NCI-H82 (cell line): ENCODE measurements around the gene TDRD3.
"Not testable (repeated sequence)": the region's sequence is repeated elsewhere in the genome, so short reads cannot be mapped to it uniquely, and the experiment has no call there.

ENCODE experiments used
- DNase-seq: peaks from one replicate; lab custom pipeline; 2025; lab: John Stamatoyannopoulos, UW

TDRD3 gene

DNA sequence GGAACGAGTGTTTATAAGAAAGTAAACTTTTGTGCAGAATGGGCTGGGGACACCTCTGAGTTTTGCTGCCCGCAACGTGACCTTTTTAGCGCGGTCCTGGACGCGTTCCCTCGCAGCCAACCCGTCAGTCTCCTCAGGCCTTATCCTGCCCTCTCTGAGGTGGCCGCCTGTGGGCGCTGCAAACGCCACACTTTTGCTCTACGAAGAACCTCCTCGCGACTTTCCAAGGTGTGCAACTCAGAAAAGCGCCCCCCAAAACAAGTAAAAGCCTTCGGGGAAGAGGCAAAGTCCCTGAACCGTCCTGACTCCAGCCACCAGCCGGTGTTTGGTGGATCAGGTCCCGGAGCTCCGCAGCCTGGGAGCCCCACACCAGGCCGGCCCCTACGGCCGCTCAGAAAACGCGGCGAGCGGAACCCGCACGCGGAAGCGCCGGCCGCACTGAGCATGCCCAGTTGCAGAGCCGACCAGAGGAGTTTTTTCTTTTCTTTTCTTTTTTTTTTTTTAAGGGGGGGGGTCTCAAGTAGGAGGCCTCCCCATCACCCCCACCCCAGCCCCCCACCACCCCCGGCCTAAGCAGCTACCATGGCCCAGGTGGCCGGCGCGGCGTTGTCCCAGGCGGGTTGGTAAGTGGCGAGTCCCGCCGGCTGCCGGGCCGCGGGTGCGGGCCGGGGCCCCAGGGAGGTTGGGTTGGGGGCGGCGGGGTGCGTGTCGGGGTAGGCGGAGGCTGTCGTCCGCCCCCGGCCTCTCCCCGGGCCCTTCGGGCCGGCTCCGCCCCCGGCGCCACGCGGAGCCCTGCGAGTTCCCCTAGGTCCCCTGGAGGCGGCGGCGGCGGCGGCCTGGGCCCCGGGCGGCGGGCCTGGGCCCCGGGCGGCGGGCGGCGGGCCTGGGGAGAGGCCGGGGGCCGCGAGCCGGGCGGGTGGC is at the start of gene TDRD3:
Gene TDRD3 (plus strand): TSS at position 438 of the 921 bp plus-strand sequence. CDS start 145 bp downstream, at position 583.
- peak; percentile 95 for DNase-seq

DNA sequence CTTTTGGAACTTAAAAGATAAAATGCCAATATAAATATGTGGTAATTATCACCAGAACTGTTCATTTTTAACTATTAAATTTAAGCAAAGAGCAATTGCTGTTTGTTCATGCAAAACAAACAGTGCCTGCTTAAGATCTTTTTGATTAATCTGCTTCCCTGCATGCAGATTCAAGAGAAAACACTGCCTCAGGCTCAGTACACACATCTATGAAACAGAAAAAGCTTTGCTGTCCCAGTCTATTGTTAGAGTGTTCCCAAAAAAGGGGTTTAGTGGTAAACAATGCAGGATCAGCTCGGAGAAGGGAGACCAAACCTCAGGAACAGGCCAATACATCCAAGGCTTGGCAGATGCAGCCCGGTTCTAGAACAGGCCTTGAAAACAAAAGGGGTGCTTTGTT is 49.3 kb upstream of the TDRD3 start:
- no peak for DNase-seq

DNA sequence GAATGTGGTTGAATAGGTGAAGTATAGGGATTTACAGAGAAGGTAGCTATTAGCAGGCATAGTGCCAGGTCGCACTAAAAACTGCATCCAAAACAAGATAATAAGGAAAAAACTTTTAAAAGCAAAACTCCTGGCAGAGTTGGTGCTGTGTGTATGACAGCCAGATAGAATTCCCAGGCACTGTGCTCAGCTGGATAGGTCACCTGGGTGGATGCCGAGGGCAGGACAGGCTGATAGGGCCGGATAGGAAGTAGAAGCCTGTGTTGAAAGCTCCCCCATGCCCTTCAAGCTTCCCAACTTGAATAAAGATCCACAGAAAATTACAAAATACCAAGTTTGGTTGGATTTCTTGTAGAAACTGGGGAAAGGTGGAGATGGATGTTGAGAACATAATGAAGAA is 48.9 kb upstream of the TDRD3 start:
- DNase-seq, result no peak

DNA sequence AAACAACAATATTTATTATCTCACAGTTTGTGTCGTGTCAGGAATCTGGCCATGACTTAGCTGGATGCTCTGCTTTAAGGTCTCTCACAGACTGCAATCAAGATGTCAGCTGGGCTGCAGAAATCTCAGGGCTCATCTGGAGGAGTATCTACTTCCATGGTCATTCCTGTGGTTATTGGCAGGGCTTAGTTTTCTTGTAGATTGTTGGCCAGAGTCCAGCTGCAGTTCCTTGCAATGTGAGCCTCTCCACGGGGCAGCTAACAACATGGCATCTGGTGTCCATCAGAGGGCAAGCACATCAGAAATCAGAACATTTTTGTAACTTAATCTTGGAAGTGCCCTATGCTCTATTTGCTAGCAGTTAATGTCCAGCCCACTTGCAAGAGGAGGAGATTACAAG is 45.7 kb upstream of the TDRD3 start:
- peak; percentile 18 for DNase-seq

DNA sequence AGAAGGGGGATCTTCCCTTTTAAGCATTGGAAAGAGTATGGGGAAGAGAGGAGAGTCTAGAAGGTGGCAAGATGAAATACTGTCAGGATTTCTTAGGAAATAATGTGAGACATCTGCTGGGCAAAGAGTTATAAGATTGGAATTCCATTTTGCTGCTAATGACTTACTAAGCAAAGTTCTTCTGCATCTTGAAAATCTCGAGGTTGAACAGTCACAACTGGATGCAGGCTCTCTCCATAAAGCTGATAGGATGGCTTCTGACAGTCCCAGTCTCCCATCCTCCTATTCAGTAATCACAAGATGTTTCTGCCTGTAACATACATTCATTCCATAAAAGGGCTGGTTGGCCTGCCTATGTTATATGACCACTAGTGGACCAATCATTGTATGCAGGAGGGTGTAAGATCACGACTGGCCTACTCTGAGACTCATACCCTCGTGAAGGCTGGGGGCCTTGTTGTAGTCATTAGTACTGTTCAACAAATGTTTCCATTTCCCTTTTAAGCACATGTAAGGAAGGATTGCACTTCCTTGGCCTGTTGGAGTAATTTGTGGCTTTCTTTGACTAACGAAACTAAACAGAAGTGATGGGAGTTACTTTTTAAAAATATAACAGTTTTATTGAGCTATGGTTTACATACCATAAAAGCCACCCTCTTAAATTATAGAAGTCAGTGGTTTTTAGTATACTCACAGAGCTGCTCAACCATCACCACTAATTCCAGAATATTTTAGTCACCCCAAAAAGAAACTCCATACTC is 45.0 kb upstream of the TDRD3 start:
- no peak for DNase-seq

DNA sequence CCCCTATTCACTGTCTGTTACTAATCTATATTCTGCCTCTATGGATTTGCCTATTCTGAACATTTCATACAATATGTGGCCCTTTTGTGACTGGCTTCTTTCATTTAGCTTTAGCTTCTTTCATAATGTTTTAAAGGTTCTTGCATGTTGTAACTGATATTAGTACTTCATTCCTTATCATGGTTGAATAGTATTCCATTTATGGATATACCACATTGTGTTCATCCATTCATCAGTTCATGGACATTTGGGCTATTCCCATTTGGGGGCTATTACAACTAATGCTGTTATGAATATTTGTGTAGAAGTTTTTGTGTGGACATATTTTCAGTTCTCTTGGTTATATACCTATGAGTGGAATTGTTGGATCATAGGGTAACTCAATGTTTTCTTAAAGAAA is 44.4 kb upstream of the TDRD3 start:
- DNase-seq, result no peak

DNA sequence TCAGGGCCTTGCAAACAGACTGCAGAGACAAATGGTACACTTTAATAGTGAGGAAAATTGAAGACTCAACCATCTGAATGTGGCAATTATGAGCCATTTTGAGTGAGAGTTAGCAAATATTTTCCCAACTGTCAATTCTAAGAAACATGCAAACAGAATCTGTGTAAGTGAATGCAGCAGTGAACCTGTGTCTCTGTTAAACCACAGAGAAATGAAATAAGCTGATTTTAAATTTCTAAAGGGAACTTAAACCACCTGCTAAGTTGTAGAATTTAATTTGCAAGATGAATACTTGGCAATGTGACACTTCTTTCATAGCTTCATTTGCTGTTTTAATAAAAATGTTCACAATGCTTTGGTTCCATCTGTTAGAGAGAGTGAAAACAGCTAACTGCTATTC is 42.0 kb upstream of the TDRD3 start:
- no peak for DNase-seq

DNA sequence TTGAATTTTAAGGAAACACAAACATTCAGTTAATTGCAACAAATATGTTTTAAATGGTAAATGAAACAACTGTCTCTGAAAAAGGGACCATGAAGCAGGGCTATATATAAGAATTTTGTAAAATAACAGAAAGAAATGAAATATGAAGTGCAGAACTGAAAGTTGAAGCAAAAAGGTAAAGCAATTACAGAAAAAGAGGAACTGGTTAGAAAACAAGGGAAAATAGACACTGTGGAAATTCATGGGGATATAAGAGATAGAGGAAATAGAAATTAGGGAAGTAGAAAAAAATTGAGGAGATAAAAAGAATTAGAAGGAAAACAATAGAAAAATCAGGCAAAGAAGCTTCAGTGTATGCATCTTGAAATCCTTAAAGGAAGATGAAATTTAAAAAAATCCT is 40.0 kb upstream of the TDRD3 start:
- DNase-seq, result no peak

DNA sequence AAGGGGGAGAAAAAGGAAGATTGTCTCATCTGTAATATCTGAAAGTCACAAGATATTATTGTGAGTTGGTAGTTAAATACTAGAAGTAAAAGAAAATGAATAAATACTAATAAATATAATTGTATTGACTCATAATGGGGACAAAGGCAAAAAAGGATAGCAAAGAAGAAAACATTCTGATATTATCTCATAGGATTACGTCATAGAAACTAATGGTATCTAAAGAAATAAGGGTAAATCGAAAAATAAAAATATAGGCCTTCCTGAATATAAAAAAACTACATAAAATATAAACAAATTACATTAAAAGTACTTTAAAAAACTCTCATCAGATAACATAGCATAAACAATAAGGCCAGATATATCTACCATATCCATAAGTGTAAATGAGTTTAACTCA is 38.6 kb upstream of the TDRD3 start:
- no peak for DNase-seq

DNA sequence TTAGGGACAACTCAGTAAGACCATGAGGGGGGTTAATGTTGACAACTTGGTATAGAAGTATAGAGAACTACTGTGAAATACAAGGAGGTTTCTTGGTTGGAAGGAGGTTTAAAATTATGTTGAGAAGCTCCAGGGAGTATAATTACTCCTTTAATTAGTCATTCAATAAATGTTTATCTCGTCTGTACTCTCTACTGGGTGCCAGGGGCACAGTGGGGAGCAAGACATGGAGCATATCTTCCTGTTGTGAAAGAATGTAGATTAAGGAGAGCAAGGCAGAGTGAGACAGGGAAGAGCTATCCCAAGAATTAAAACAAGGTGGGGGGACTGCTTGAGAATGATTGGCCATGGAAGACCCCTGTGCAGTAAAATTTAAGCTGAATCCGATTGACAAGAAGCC is 33.7 kb upstream of the TDRD3 start:
- no peak for DNase-seq

DNA sequence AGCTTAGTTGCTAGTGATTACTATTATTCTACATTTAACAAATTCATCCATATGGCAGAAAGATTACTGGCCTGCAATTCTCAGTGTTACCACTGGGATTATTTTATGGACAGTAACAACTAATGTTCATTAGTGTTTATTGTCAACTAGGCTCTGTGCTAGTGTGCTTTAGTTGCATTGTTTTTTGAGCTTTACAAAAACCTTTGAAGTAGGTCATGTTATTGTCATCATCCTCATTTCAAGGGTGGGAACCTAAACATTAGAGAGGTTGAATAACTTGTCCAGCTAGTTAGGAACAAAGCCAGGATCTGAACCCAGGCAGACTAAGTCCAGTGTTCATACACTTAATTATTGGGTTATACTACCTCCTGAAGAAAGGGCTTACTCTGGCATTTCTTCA is 27.8 kb upstream of the TDRD3 start:
- DNase-seq, result peak; percentile 58

DNA sequence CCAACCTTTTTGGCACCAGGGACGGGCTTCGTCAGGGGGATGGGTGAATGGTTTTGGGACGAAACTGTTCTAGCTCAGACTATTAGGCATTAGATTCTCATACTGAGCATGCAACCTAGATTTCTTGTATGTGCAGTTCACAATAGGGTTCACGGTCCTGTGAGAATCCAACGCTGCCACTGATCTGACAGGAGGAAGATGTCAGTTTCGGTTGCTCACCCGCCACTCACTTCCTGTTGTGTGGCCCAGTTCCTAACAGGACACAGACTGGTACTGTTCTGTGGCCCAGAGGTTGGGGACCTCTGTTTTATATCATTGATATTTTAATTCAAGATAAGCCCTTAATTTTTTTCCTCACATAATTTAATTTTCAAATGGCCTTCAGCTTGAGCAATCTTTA is 26.7 kb upstream of the TDRD3 start:
- no peak for DNase-seq

DNA sequence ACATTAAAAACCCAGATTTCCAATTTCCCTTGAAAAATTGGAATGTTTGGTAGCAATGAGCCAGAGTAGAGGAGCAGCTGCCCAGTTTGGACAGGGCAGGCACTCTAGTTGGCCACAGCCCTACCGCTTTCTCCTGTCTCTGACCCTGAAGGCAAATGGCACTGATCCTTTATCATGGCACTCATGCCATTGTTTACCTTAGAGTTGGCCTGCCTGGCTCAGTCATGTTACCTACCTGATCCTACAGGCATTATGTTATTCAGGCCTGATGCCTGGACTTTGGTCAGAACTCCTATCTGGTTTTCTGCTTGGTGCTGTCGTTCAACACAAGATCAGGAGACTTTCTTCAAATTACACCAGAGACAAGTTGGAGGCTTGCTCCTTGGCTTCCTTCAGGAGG is 24.9 kb upstream of the TDRD3 start:
- no peak for DNase-seq

DNA sequence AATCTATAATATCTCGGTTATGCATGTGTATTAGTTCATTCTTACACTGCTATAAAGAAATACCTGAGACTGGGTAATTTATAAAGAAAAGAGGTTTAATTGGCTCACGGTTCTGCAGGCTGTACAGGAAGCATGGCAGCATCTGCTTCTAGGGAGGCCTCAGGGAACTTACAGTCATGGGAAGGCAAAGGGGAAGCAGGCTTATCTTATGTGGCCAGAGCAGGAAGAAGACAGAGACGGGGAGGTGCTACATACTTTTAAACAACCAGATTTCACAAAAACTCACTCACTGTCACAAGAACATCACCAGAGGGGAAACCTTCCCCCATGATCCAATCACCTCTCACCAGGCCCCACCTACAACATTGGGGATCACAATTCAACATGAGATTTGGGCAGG is 17.7 kb upstream of the TDRD3 start:
- not testable (repeated sequence) for DNase-seq

DNA sequence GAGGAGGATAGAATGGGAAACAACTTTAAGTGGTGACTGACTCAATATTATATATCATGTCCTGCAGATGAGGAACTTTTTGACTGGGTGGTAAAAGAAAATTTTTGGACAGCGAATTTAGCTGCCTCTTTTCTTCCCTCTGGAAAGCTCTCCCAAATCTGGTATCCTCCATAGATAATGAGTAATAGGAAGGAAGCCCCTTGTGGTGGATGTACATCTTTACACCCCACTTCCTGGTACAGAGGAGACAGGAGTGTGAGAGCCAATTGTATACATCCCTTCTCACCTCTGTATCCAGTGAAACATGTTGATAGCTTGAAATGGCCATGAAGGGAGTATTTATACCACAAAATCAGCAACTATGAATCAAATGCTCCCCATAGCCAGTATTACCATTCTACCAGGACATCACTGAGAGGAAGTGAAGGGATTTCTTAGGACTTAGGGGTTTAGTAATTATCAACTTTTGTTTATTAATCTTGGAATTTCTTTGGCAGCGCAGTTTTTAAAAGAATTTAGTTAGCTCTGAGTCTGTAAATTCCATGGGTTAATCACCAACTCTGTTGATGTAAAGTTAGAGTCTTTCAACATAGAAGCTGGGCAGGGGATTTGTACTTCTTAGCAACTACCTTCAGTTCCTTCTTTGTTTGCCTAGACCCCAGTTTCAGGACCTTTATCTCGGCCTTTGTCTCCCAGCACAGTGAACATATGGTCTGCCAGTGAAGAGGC is 17.0 kb upstream of the TDRD3 start:
- DNase-seq, result peak; percentile 77

DNA sequence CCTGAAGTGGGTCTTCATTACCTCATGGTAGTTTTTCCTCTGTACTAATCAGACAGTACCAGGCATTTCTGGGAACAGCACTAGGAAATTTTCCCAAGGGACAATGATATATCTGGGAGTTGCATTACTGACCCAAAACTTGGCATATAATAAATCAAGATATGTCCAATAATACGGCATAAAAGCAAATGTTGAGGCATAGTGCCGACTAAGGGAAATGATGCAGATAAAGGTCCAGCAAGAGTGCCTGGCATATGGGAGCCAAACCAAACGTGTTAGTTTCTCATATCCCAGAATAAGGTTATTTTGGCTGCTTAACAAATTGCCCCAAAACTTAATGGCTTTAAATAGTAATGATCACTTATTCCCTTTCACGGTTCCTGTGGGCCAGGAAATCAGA is 12.1 kb upstream of the TDRD3 start:
- DNase-seq, result no peak

DNA sequence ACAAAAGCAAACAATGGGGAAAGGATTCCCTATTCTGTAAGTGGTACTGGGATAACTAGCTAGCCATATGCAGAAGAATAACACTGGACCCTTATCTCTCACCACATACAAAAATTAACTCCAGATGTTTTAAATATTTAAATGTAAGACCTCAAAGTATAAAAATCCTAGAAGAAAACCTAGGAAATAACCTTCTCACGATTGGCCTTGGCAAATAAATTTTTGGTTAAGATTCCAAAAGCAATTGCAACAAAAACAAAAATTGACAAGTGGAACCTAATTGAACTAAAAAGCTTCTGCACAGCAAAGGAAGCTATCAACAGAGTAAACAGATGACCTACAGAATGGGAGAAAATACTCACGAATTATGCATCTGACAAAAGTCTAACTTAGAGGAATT is 10.8 kb upstream of the TDRD3 start:
- no peak for DNase-seq

DNA sequence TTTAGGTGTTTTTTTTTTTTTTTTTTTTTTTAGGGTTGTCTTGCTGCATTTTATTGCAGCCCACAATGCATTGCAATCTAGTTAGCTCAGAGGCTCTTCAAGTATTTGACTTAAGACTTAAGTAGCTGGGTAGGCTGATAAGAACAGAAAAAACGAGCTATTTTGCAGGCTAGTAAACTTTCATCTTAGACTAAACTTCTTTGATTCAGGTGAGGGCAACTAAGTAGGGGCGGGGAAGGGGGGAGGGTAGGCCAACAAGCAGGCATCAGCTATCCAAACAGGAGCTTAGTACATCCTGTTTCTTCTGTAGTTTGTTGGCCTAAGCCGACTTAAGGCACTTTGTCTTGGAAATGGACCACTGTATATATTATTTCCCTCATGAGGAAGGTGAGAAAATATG is 4.9 kb upstream of the TDRD3 start:
- DNase-seq, result peak; percentile 21

DNA sequence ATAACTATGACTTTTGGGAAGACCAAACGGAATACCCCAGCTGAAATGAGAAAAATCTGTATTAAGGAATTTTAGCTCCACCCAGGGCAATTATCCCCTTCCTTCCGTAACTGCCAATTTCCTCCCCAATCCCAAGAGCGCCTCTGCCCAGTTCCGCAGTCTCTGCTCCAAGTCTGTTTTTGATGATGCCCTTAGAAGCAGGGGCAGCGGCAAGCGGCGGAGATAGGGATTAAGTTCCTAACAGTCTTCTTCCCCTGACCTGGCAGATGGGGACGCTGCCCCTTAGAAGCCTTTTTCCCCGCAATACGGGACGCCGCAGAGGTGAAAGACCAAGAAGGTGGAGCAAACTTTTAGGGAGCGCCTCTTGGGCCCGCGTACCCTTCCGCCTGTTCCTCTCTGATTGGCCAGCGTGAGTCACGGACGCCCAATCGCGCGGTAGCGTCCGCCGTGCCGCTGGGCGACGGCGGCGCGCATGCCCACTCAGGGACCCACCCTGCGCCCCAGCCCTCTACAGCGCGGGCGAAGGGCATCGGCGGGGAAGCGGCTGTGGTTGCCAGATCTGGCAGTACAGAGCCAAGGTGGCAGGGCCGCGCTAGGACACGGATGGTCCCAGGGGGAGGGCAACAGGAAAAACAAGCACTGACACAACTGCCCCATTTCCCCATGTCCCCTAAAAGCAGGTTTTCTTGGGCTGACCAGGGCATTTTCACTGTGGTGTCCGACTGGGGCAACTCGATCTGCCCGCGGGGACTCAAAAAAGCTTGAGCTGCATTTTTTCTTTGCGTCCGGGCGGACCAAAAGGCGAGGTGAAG is 843 bp upstream of the TDRD3 start:
- DNase-seq, result peak; percentile 99

DNA sequence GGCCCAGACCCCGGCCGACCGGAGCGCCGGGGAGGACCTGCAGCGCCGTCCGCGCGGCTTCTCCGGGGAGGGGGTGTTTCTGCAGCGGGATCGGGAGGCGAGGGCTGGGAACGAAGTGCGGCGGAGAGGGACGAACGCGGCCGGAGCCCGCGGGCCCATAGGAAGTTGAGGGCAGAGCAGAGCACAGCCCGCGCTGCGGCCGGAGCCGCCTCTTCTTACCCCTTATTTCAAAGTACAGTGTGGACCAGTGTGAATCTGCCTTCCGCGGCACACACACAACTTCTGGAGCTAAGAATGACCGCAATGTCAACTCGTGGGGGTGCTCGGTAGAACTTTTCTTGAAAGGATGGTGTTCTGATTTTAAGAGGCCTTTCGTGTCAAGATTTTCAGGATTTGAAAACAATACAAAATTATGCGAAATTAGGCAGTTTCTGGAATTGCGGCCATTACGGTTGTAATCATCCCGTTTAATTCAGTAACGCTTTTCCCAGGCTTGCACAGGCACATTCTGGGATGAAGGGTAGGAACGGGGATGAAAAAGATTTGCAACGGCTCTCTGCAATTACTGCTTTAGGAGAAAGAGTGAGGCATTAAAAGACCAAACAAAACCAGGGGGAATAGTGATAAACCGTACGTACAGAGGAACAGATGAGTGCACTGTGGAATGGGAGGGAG is 821 bp downstream of the TDRD3 start:
- DNase-seq, result peak; percentile 82

DNA sequence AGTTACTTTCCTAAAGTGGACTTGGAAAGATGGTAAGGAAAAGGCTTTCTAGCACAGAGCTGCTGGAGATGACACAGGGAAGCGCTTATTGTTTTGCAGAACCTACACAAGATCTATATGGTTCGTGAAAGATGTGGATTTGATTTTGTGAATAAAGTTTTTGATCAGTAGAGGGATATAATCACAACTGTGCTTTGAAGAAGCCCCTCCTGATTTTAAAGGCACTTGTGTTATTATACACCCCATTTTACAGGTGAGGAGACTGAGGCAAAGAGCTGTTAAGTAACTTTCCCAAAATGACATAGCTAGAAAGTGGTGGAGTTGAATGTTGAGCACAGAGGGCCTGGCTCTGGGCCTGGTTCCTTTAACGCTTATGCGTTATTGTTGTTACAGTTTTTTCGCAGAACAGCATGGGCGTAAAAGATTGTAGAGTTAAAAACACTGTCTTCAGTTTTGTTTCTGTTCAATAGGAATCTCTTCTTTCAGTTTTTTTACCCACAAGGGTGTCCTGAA is 1.4 kb downstream of the TDRD3 start:
- DNase-seq, result no peak
